ENCODE results near the gene HOXD10.

Gene HOXD10

DNA sequence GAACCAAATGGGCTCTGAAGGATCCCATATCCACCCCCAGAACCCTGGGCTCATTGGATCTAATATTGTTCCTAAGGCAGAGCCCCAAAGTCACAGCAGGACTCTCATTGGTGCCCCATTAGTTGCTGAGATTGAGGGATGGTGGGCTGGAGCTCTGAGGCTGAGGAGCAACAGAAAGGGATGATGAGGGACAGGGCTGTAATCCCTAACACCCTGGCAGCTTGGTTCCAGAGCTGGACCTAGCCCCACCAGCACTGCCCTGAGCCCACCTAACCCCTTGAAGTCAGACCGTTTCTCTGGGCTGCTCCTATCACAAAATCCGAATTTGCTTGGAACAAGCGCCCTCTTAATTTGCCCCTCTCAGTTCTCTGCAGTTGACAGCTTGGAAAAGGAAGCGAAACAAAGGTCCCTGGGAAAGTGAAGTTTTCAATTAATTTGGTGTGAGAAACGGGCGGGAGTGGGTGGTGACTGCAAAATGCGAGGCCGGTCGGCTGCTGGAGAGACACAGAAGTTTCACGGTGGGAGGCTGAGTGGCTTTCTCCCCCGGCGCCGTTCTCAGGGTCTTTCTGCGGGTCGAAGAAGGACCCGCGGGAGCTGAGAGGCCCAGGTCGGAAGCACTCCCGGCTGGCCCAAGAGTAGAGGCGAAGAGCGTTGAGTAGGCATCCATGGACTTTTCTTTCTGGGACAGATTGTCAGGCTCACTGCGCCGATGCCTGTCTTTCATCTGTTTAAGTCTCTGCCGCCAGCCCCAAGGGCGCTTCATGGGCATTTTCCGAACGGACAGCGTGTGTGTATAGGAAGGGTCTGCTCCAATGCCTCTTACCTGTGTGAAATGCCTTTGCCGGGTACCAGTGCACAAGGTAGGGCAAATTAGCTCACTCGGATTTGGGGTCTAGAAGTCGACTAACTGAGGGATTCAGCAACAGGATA, 25.0 kb upstream of the HOXD10 start:
- Histone ChIP-seq H3K27me3 (ENCODE audit: low read depth, low read length) (peaks cover 92% of the 10 kb centered on the region), H3K27ac (ENCODE audit: low read length) (no peak overlapping the region), H3K4me1 (ENCODE audit: control insufficient read depth in 1 of 2, insufficient read depth in 2 of 2, low read length in 2 of 2) (peaks cover 4 to 32% of the 10 kb centered on the region in 2 donors), H3K9me3 (ENCODE audit: control insufficient read depth in 1 of 2, low read length in 2 of 2) (peaks cover 0 to 8% of the 10 kb centered on the region in 2 donors), H3K4me3 (ENCODE audit: low read depth in 1 of 2, low read length in 2 of 2) (no peak overlapping the region), H3K36me3 (ENCODE audit: control insufficient read depth in 1 of 2, insufficient read depth in 2 of 2, low read length in 2 of 2) (no peaks in the 10 kb centered on the region)

- Histone ChIP-seq H3K9me3 (ENCODE audit: control insufficient read depth in 1 of 2, low read length in 2 of 2) (peaks cover 0 to 8% of the 10 kb centered on the region in 2 donors), H3K27me3 (ENCODE audit: low read depth, low read length) (peaks cover 93% of the 10 kb centered on the region), H3K36me3 (ENCODE audit: control insufficient read depth in 1 of 2, insufficient read depth in 2 of 2, low read length in 2 of 2) (no peaks in the 10 kb centered on the region), H3K4me3 (ENCODE audit: low read depth in 1 of 2, low read length in 2 of 2) (peak within 1 kb of the TSS in 1 of 2 donors; percentile 57), H3K27ac (ENCODE audit: low read length) (no peak within 1 kb of the TSS), H3K4me1 (ENCODE audit: control insufficient read depth in 1 of 2, insufficient read depth in 2 of 2, low read length in 2 of 2) (peaks cover 11 to 41% of the 10 kb centered on the region in 2 donors)
Observed at GRCh38 chr2:176092270-176093144, 24.1 kb upstream of the HOXD10 start, which contains the start of gene HOXD13. TSS of gene HOXD13 (plus strand) at chr2:176092721. CDS start at chr2:176092891, 170 bp downstream.

DNA sequence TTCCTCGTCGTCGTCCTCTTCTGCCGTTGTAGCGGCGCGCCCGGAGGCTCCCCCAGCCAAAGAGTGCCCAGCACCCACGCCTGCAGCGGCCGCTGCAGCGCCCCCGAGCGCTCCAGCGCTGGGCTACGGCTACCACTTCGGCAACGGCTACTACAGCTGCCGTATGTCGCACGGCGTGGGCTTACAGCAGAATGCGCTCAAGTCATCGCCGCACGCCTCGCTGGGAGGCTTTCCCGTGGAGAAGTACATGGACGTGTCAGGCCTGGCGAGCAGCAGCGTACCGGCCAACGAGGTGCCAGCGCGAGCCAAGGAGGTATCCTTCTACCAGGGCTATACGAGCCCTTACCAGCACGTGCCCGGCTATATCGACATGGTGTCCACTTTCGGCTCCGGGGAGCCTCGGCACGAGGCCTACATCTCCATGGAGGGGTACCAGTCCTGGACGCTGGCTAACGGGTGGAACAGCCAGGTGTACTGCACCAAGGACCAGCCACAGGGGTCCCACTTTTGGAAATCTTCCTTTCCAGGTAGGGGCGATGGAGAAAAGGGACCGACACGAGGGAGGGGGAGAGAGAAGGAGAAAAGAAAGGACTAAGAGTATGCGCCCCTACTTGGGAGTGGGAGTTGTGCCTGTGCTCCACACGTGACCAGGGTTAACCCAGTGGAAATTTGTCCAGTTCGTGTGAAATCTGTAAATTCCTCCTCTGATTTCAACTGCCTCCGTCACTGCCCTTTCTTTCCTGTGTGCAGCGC, 23.3 kb upstream of the HOXD10 start:
- H3K9me3 ChIP-seq (ENCODE audit: control insufficient read depth in 1 of 2, low read length in 2 of 2), result peaks cover 0 to 8% of the 10 kb centered on the region in 2 donors
- no peaks in the 10 kb centered on the region for H3K36me3 ChIP-seq (ENCODE audit: control insufficient read depth in 1 of 2, insufficient read depth in 2 of 2, low read length in 2 of 2)
- H3K4me3 ChIP-seq (ENCODE audit: low read depth in 1 of 2, low read length in 2 of 2), result peak overlapping the region in 1 of 2 donors; percentile 57
- H3K4me1 ChIP-seq (ENCODE audit: control insufficient read depth in 1 of 2, insufficient read depth in 2 of 2, low read length in 2 of 2), result peaks cover 11 to 42% of the 10 kb centered on the region in 2 donors
- H3K27me3 ChIP-seq (ENCODE audit: low read depth, low read length), result peaks cover 93% of the 10 kb centered on the region
- H3K27ac ChIP-seq (ENCODE audit: low read length), result no peak overlapping the region

GRCh38 chr2:176093898-176094249, 22.7 kb upstream of the HOXD10 start:
- Histone ChIP-seq H3K36me3 (ENCODE audit: control insufficient read depth in 1 of 2, insufficient read depth in 2 of 2, low read length in 2 of 2) (no peaks in the 10 kb centered on the region), H3K9me3 (ENCODE audit: control insufficient read depth in 1 of 2, low read length in 2 of 2) (peaks cover 0 to 8% of the 10 kb centered on the region in 2 donors), H3K4me3 (ENCODE audit: low read depth in 1 of 2, low read length in 2 of 2) (no peak overlapping the region), H3K27ac (ENCODE audit: low read length) (no peak overlapping the region), H3K4me1 (ENCODE audit: control insufficient read depth in 1 of 2, insufficient read depth in 2 of 2, low read length in 2 of 2) (peaks cover 11 to 40% of the 10 kb centered on the region in 2 donors), H3K27me3 (ENCODE audit: low read depth, low read length) (peaks cover 93% of the 10 kb centered on the region)

- Histone ChIP-seq H3K27ac (ENCODE audit: low read length) (no peak overlapping the region), H3K36me3 (ENCODE audit: control insufficient read depth in 1 of 2, insufficient read depth in 2 of 2, low read length in 2 of 2) (no peaks in the 10 kb centered on the region), H3K9me3 (ENCODE audit: control insufficient read depth in 1 of 2, low read length in 2 of 2) (peaks cover 0 to 8% of the 10 kb centered on the region in 2 donors), H3K4me1 (ENCODE audit: control insufficient read depth in 1 of 2, insufficient read depth in 2 of 2, low read length in 2 of 2) (peaks cover 11 to 40% of the 10 kb centered on the region in 2 donors), H3K4me3 (ENCODE audit: low read depth in 1 of 2, low read length in 2 of 2) (no peak overlapping the region), H3K27me3 (ENCODE audit: low read depth, low read length) (peaks cover 93% of the 10 kb centered on the region)
Observed at GRCh38 chr2:176094349-176094748, 22.2 kb upstream of the HOXD10 start.

- Histone ChIP-seq H3K4me1 (ENCODE audit: control insufficient read depth in 1 of 2, insufficient read depth in 2 of 2, low read length in 2 of 2) (peaks cover 11 to 49% of the 10 kb centered on the region in 2 donors), H3K27me3 (ENCODE audit: low read depth, low read length) (peaks cover 93% of the 10 kb centered on the region), H3K36me3 (ENCODE audit: control insufficient read depth in 1 of 2, insufficient read depth in 2 of 2, low read length in 2 of 2) (no peaks in the 10 kb centered on the region), H3K9me3 (ENCODE audit: control insufficient read depth in 1 of 2, low read length in 2 of 2) (peaks cover 0 to 8% of the 10 kb centered on the region in 2 donors), H3K27ac (ENCODE audit: low read length) (no peak overlapping the region), H3K4me3 (ENCODE audit: low read depth in 1 of 2, low read length in 2 of 2) (no peak overlapping the region)
Observed at GRCh38 chr2:176095421-176095820, 21.2 kb upstream of the HOXD10 start.

DNA sequence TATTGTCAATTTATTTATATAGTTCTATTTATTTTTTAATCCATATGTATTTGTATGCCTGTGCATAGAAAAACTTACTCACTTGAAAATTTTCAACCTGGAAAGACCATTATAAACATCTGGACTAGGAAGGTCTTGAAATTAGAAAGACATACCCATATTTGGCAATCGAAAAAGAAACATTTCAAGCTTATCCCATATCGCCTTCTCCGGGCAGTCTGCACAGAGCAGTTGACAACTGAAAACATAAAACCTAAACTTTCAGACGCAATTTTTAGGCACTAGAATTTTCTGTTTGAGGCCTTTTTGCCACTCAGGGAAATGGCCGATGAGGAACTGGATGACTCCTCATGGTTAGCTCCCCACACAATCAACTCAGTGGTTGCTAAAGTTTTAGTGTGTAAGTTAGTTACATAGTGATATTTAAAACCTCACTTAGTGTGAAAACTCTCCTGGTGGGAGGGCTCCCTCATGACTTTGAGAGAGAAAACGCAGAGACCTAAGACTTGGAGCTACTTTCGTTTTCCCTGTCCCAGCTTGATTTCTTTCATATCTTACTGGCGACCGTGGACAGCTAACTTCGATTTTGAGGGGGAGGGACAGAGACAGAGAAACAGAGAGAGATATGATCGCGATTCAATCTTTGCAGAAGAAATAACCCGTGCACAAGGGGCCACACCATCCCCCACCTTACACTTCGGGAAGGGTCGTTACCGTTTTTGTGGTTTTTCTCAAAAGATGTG, 20.2 kb upstream of the HOXD10 start:
- peaks cover 93% of the 10 kb centered on the region for H3K27me3 ChIP-seq (ENCODE audit: low read depth, low read length)
- peaks cover 11 to 49% of the 10 kb centered on the region in 2 donors for H3K4me1 ChIP-seq (ENCODE audit: control insufficient read depth in 1 of 2, insufficient read depth in 2 of 2, low read length in 2 of 2)
- H3K4me3 ChIP-seq (ENCODE audit: low read depth in 1 of 2, low read length in 2 of 2), result peak overlapping the region; percentile 45 to 54

GRCh38 chr2:176096986-176097819, 19.4 kb upstream of the HOXD10 start:
- Histone ChIP-seq H3K36me3 (ENCODE audit: control insufficient read depth in 1 of 2, insufficient read depth in 2 of 2, low read length in 2 of 2) (no peaks in the 10 kb centered on the region), H3K4me1 (ENCODE audit: control insufficient read depth in 1 of 2, insufficient read depth in 2 of 2, low read length in 2 of 2) (peaks cover 11 to 43% of the 10 kb centered on the region in 2 donors), H3K27ac (ENCODE audit: low read length) (no peak overlapping the region)

More for the DNA sequence above, 20.2 kb upstream of the HOXD10 start:
- Histone ChIP-seq H3K9me3 (ENCODE audit: control insufficient read depth in 1 of 2, low read length in 2 of 2) (peaks cover 0 to 8% of the 10 kb centered on the region in 2 donors), H3K36me3 (ENCODE audit: control insufficient read depth in 1 of 2, insufficient read depth in 2 of 2, low read length in 2 of 2) (no peaks in the 10 kb centered on the region), H3K27ac (ENCODE audit: low read length) (no peak overlapping the region)

GRCh38 chr2:176097820-176098365, 18.7 kb upstream of the HOXD10 start:
- H3K27ac ChIP-seq (ENCODE audit: low read length), result no peak overlapping the region
- H3K27me3 ChIP-seq (ENCODE audit: low read depth, low read length), result peaks cover 99% of the 10 kb centered on the region
- H3K4me1 ChIP-seq (ENCODE audit: control insufficient read depth in 1 of 2, insufficient read depth in 2 of 2, low read length in 2 of 2), result peaks cover 11 to 43% of the 10 kb centered on the region in 2 donors
- H3K36me3 ChIP-seq (ENCODE audit: control insufficient read depth in 1 of 2, insufficient read depth in 2 of 2, low read length in 2 of 2), result no peaks in the 10 kb centered on the region
- peak overlapping the region; percentile 45 to 54 for H3K4me3 ChIP-seq (ENCODE audit: low read depth in 1 of 2, low read length in 2 of 2)
- H3K9me3 ChIP-seq (ENCODE audit: control insufficient read depth in 1 of 2, low read length in 2 of 2), result peaks cover 0 to 8% of the 10 kb centered on the region in 2 donors

More at GRCh38 chr2:176096986-176097819, 19.4 kb upstream of the HOXD10 start:
- H3K27me3 ChIP-seq (ENCODE audit: low read depth, low read length), result peaks cover 93% of the 10 kb centered on the region
- peaks cover 0 to 8% of the 10 kb centered on the region in 2 donors for H3K9me3 ChIP-seq (ENCODE audit: control insufficient read depth in 1 of 2, low read length in 2 of 2)
- H3K4me3 ChIP-seq (ENCODE audit: low read depth in 1 of 2, low read length in 2 of 2), result peak overlapping the region; percentile 45 to 54

Data from muscle layer of duodenum (tissue), 2 donors.